HTERT RPE-1 (cell line): ENCODE data around the gene RPS15.

Source experiments
- in situ Hi-C: fragments of 300-500 bp; cut with MboI; formaldehyde crosslinking; loops from 4 replicates; pipeline ENCODE4 v1.14.3; 2020; ENCODE audit warnings: low sequenced_read_pairs

The RPS15 gene

DNA sequence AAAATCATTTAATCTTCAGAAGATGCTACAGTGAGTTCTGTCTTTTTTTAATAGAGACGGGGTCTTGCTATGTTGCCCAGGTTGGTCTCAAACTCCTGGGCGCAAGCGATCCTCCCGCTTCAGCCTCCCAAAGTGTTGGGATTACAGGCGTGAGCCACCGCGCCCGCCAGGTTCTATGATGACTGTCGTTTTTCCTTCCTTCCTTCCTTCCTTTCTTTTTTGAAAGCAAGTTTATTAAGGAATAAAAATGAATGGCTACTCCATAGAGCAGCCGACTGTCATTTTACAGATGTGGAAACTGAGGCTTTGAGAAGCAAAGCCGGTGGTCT is 36.3 kb upstream of the RPS15 start:
- in situ Hi-C loops = no loop called here

DNA sequence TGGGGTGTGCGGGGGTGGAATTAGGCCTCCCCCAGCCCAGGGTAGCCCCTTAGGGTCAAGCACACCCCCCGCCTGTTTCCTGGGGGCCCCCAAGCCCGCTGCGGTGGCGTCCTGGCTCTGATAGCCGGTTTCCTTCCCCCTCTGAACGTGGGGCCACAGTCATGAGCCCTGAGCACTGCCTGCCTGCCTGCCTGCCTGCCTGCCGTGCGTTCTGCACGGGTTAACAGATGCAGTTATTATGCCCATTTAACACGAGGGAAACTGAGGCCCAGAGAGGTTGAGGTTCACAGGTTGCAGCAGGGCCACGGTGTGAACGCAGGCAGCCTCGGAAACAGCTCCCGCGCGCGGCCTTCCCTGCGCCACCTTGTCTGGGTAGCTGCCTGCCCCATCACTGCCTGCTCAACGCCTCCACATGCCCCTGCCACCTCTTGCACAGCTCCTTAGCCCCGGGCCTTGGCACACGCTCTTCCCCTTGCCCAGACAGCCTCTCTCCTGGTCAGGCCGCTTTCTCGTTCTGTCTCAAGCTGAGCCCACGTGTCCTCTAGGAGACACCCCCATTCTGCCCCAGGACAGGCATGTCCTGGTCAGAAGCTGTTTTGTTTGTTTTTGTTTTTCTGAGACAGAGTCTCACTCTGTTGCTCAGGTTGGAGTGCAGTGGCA is 35.7 kb upstream of the RPS15 start:
- in situ Hi-C loops = no loop called here

GRCh38 chr19:1406774-1407527 is 31.2 kb upstream of the RPS15 start:
- in situ Hi-C loops = no loop called here

- in situ Hi-C loops = no loop called here
These were observed 30.5 kb upstream of the RPS15 start, which contains the start of gene DAZAP1 for GRCh38 chr19:1407528-1408299. TSS of gene DAZAP1 (plus strand) at chr19:1407586. CDS start at chr19:1407774, 188 bp downstream.

DNA sequence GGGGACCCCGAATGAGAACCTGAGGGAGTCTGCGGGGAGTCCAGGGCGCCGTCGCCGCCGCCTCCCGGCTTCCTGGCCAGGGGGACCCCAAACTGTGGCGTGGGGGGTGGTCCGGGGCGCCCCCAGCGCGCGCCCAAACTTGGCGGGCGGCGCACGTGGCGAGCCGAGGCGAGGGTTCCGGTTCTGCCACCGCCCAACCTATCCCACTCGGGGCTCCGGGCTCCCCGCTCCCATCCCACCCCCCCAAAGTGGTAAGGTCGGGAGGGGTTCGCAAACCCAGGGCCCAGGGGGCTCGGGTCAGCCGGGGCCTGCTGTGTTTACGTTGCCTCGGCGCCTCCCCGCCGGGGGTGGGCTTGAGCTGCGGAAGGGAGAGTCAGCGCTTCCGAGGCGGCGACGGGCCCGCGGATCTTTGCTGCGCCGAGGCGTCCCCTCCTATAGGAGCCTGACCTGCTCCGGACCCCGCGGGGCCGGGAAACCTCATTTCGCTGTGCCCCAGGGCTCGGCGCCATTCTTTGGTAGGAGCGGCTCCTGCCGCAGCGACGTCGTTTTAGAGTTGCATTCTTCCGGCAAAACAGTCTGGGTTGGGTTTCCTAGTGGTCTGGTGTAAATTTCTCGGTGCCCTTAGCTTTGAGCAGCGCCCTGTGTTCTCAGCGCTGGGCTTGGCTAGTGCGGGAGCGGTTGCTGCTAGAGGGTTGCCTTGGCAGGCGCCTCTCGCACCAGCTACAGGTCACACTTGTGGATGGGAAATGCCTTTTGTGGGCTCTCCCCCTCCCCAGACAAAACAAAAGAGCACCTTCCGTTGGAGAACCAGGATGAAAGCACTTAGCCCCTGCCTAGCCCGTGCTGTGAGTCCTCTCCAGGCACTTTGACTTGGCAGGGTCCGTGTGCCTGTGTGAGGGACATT is 29.6 kb upstream of the RPS15 start:
- in situ Hi-C loops = no loop called here

DNA sequence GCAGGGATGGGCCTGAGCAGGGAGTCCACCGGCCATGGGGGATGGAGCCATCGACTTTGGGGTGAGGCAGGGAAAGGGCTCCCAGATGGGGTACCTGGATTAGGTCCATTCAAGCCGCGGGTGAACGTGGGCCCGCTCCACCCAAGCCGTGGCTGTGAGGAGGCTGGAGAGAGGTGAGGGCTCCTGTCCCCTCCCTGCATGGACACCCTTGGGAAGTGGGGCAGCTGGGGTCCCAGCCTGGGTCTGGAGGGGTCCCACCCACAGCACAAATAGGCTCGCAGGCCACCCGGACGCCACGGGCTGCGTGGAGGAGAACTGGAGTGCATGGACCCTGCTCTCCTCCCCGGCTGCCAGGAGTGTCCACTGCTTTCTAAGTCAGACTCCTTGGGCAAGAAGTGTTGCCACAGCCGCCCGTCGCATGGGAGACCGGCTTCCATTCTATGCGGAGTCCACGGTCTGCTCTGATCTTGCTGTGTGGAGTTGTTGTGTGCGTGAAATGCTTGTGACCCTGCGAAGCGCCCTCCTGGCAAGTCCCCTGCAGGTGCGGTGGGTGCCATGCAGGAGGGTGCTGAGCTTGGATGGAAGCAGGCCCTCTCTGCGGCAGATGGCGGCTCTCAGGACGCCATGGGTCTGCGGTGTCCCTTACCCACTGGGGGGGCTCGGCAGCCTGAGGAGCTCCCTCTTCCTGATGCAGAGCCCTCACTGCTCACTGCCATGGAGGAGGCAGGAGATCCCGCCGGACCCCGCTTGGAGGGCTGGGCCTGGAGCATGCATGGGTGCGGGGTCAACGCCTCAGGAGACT is 28.8 kb upstream of the RPS15 start:
- in situ Hi-C loops = no loop called here

GRCh38 chr19:1410136-1410786 is 27.9 kb upstream of the RPS15 start:
- in situ Hi-C loops = no loop called here

DNA sequence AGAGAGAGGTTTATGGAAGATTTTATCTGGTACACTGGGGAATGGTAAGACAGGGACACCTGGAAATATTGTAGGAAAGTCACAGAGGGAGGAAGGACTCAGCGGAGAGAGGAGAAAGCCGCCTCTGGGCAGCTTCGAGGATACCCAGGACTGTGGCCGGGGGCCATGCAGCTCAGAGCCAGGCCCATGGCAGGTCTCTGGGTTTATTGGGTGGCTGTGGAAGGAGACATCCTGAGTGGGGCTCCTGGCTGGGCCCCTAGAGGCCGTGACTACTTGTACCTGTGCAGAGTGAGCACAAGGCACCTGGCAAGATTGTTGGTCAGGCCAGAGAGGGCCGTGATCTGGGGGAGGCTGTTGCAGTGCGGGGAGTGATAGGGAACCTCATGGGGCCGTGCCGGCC is 27.4 kb upstream of the RPS15 start:
- in situ Hi-C loops = no loop called here

DNA sequence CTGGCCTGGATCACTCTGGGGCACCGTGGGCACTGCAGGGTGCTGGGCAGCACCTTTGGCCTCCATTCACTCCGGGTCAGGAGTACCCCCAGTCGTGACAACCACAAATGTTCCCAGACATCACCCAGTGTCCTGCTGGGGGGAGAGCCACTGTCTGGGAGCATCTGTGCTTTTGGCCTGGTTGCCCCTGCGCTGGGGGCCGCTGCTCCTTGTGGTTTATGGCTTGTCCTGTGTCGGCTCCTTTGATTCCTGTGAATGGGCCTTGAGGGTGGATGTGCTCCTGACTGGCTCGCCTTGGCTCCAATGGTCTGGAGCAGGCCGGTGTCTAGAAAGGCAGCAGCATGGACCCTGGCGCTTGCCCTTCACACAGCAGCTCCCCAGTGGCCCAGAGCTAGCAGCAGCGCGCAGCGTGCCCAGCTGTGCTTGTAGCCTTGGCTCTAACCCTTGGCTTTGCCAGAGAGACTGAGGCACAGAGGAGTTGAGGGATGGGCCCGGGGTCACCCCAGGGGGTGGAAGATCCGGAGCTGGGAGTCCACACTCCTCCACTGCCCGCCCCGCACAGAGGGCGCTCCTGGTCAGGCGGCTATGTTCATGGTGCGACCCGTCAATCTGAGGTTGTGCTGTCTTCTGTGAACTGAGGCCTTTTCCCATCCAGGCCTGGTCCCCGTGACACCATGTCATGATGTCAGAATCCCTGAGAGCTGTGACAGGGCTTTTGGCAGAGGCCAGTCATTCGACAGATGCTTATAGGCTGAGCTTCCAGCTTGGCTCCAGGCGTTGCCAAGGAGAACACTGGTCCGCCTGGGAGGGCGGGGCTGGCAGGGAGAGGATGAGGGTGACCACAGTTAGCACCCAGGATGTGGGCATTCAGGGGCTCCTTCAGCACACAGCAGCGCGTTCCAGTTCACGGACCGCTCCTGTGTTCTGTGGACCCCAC is 26.7 kb upstream of the RPS15 start:
- in situ Hi-C loops = no loop called here

GRCh38 chr19:1412323-1412923 is 25.8 kb upstream of the RPS15 start:
- in situ Hi-C loops = no loop called here

- in situ Hi-C loops = no loop called here
These were observed 25.0 kb upstream of the RPS15 start for GRCh38 chr19:1412995-1413800.

DNA sequence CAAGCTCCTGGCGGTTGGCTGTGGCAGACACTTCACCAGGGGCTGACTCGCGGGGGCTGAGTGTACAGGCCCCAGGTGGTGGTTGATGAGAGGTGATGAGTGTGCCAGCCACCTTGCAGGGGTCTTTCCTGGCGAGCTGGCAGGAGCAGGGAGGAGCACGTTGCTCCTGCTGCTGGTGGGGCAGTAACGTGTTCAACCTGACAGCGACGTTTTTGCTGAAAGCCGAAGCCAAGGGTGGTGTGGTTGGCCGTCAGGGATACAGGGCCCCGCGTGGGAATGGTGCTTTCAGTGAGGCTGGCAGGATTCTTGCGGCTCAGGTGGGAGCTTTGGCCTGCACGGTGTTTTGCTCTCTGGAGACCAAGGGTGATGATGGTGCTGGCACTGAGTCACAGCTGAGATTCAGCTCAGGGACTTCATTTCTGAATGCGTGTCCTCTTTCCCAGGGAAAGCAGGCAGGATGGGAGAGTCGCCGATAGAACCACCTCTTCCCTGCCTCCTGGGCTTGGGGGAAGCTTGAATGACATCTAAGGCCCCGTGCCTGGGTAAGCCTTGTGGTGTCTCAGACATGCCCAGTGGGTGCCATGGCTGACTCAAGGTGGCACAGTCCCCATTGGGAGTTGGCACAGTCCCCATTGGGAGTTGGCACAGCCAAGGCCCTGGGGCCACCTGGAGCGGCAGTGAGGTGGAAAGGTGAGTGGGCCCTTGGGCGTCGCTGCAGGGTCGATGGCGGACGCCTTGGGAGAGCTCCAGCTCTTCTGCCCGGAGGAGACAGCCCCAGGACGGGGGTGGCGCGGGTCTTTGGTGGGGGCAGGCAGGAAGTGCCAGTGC is 22.0 kb upstream of the RPS15 start:
- in situ Hi-C loops = no loop called here

DNA sequence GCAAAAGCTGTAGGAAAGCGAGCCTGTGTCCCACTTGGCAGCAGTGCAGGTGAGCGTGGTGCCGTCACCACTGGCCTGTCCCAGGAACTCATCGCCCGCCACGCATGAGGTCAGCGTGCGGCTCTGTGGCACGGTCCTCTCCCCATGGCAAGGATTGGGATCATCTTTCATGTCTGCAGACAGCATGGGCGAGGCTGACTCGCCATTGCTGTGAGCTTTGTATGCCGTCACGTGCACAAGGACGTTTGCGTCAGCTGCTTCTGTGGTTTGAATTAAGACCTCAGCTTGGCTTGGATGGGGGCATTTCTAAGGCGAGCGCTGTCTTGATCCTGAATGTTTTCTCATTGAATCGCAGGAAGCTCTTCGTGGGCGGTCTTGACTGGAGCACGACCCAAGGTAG is 21.1 kb upstream of the RPS15 start:
- in situ Hi-C loops = no loop called here

DNA sequence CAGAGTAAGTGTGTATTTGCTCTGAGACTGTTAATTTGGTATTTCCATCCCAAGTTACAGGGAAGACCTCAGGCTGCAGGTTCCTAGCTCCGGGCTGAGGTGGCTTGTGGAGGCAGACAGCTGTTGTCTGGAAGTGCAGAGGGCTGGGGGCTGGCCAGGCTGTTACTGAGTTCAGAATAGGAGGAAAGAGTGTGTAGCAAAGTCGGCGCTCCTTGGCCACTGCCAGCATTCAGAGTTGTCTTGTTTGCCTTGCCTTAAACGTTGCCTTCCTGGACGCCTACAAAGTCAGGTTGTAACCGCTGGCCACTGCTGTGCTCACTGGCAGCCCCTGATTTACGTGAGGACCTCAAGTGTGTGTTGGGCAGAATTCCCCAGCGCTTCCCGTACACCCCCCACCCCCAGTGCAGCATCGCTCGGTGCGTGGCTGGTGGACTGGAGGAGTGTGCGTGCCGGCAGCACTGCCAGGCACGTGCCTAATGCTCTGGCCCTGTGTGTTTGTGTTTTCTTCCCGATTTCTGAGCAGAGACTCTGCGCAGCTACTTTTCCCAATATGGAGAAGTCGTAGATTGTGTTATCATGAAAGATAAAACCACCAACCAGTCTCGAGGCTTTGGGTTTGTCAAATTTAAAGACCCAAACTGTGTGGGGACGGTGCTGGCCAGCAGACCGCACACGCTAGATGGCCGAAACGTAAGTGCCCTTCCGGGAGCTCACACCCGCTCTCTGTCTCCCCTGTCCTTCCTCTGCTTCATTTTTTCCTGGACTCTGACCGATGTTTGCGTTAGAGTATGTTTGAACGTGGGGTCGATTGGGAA is 20.3 kb upstream of the RPS15 start:
- in situ Hi-C loops = no loop called here

DNA sequence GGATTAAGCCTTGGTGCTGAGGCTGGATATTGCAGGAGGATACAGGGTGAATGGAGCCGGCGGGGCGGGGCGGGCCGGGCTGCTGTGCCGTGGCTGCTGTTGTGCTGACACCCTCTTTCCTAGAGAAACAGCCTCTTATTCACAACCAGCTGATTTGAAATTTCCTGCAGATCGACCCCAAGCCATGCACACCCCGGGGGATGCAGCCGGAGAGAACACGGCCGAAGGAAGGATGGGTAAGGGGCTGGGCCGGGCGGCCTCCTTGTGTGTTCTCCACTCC is 19.8 kb upstream of the RPS15 start:
- in situ Hi-C loops = no loop called here
